IMR-90 (cell line): ENCODE measurements around the gene ERC2. TPM values are rescaled to one million over a fixed set of nuclear protein-coding genes. Genes with fewer than 3 reads are reported as not detected.

Experiments
- ATAC-seq: fragments of 200-7000 bp; cut with Tn5 transposase; 2 replicates; pipeline ENCODE4 v1.9.1; 2020; ENCODE audit warnings: low read depth, mild to moderate bottlenecking, moderate library complexity
- BruUV-seq: library from RNA; stranded (reverse); fragments of 400-500 nt; replicated peaks from 2 replicates; lab custom pipeline; 2021; lab: Mats Ljungman, UMichigan
- CTCF ChIA-PET: fragments of 300-600 bp; formaldehyde crosslinking; extraction: SDS; loops from one replicate; lab custom pipeline; 2021; ENCODE audit warnings: antibody characterized with exemption; lab: Yijun Ruan, JAX
- POLR2A ChIA-PET: fragments of 300-600 bp; sonication (Branson Sonifier 250); formaldehyde crosslinking; loops from one replicate; lab custom pipeline; 2022; ENCODE audit warnings: antibody characterized with exemption; ENCODE audit not compliant: unreplicated experiment; lab: Charles Lee
- DNase-seq: peaks from one replicate; pipeline ENCODE4 v3.0.0; 2013
- H2AFZ ChIP-seq: replicated peaks from 2 replicates; pipeline ENCODE3; 2013; ENCODE audit warnings: low read length, mild to moderate bottlenecking; ENCODE audit not compliant: poor library complexity
- H2AK5ac ChIP-seq: 2 replicates; pipeline ENCODE4 v1.6.1; 2013; ENCODE audit warnings: low read depth, low read length, inconsistent platforms
- H2AK9ac ChIP-seq: replicated peaks from 2 replicates; pipeline ENCODE3; 2013; ENCODE audit warnings: mild to moderate bottlenecking, low read depth, low read length, moderate library complexity; ENCODE audit not compliant: poor library complexity
- H2BK120ac ChIP-seq: 2 replicates; pipeline ENCODE4 v1.6.1; 2013; ENCODE audit warnings: low read depth, low read length, inconsistent platforms
- H2BK15ac ChIP-seq: 3 replicates; pipeline ENCODE4 v1.6.1; 2013; ENCODE audit warnings: low read depth, low read length, inconsistent platforms
- H2BK20ac ChIP-seq: 2 replicates; pipeline ENCODE4 v1.6.1; 2013; ENCODE audit warnings: low read depth, mild to moderate bottlenecking, inconsistent platforms, low read length, moderate library complexity
- H2BK5ac ChIP-seq: 2 replicates; pipeline ENCODE4 v1.6.1; 2013; ENCODE audit warnings: mild to moderate bottlenecking, low read depth, low read length, inconsistent platforms; ENCODE audit not compliant: poor library complexity, severe bottlenecking
- H3K14ac ChIP-seq: replicated peaks from 2 replicates; pipeline ENCODE4 v1.6.1; 2013; ENCODE audit warnings: low read depth, low read length, inconsistent platforms
- H3K18ac ChIP-seq: 2 replicates; pipeline ENCODE4 v1.6.1; 2013; ENCODE audit warnings: low read depth, low read length, control low read depth
- H3K23ac ChIP-seq: 2 replicates; pipeline ENCODE4 v1.6.1; 2013; ENCODE audit warnings: low read depth, low read length, inconsistent platforms
- H3K27ac ChIP-seq: 2 replicates; pipeline ENCODE4 v1.5.1; 2013; ENCODE audit warnings: mild to moderate bottlenecking, control low read depth, low read length; ENCODE audit not compliant: insufficient read depth
- H3K27me3 ChIP-seq: 2 replicates; pipeline ENCODE4 v1.6.1; 2013; ENCODE audit warnings: low read length; ENCODE audit not compliant: control insufficient read depth, insufficient read depth
- H3K36me3 ChIP-seq: 2 replicates; pipeline ENCODE4 v1.6.1; 2013; ENCODE audit warnings: low read length, mixed read lengths; ENCODE audit not compliant: control insufficient read depth, insufficient read depth
- H3K4ac ChIP-seq: 2 replicates; pipeline ENCODE4 v1.6.1; 2013; ENCODE audit warnings: low read depth, low read length, inconsistent platforms
- H3K4me1 ChIP-seq: 2 replicates; pipeline ENCODE4 v1.6.1; 2013; ENCODE audit warnings: low read length, mixed read lengths; ENCODE audit not compliant: control insufficient read depth, insufficient read depth
- H3K4me2 ChIP-seq: 2 replicates; pipeline ENCODE4 v1.6.1; 2013; ENCODE audit warnings: low read depth, mild to moderate bottlenecking, control low read depth, low read length, moderate library complexity
- H3K4me3 ChIP-seq: 2 replicates; pipeline ENCODE4 v1.5.1; 2013; ENCODE audit warnings: low read depth, mild to moderate bottlenecking, control low read depth, low read length, moderate library complexity; ENCODE audit not compliant: insufficient read depth
- H3K56ac ChIP-seq: 2 replicates; pipeline ENCODE4 v1.6.1; 2013; ENCODE audit warnings: low read length, inconsistent platforms; ENCODE audit not compliant: insufficient read depth; ENCODE audit errors: extremely low read depth
- H3K79me1 ChIP-seq, 2 experiments: 2 replicates each; pipeline ENCODE4 v1.6.1; 2013; ENCODE audit warnings: low read length in 2 of 2, inconsistent platforms in 1 of 2, low read depth in 1 of 2
- H3K9ac ChIP-seq: 2 replicates; pipeline ENCODE4 v1.6.1; 2013; ENCODE audit warnings: low read depth, low read length, control low read depth
- H3K9me1 ChIP-seq: 2 replicates; pipeline ENCODE4 v1.6.1; 2013; ENCODE audit warnings: low read length, inconsistent platforms; ENCODE audit not compliant: insufficient read depth
- H3K9me3 ChIP-seq: 2 replicates; pipeline ENCODE4 v1.6.1; 2013; ENCODE audit warnings: low read length; ENCODE audit not compliant: control insufficient read depth, insufficient read depth
- H4K20me1 ChIP-seq: 2 replicates; pipeline ENCODE4 v1.6.1; 2013; ENCODE audit warnings: low read length, inconsistent platforms; ENCODE audit not compliant: insufficient read depth
- H4K5ac ChIP-seq: 2 replicates; pipeline ENCODE4 v1.6.1; 2013; ENCODE audit warnings: mild to moderate bottlenecking, low read depth, low read length, control low read depth
- H4K8ac ChIP-seq, 2 experiments: 2 replicates each; pipeline ENCODE4 v1.6.1; 2013; ENCODE audit warnings: low read depth in 2 of 2, low read length in 2 of 2, control low read depth in 1 of 2, inconsistent platforms in 1 of 2
- H4K91ac ChIP-seq: 2 replicates; pipeline ENCODE4 v1.6.1; 2013; ENCODE audit warnings: low read depth, low read length, inconsistent platforms; ENCODE audit not compliant: insufficient read depth
- ELK1 ChIP-seq: fragments of 150-350 bp; IDR thresholded peaks from 2 replicates; pipeline ENCODE4 v1.6.1; 2016; ENCODE audit warnings: low read depth, mild to moderate bottlenecking, low read length, moderate library complexity, borderline replicate concordance
- FOS ChIP-seq: fragments of 150-350 bp; IDR thresholded peaks from 2 replicates; pipeline ENCODE4 v1.6.1; 2016; ENCODE audit warnings: low read depth, low read length
- MAFK ChIP-seq: IDR thresholded peaks from 2 replicates; pipeline ENCODE4 v1.6.1; 2012; ENCODE audit warnings: low read depth, low read length, improper control_type of control experiment
- MAZ ChIP-seq: IDR thresholded peaks from 2 replicates; pipeline ENCODE4 v1.6.1; 2012; ENCODE audit warnings: low read depth, mild to moderate bottlenecking, low read length, improper control_type of control experiment, moderate library complexity, borderline replicate concordance
- RFX5 ChIP-seq: IDR thresholded peaks from 2 replicates; pipeline ENCODE4 v1.8.0; 2012; ENCODE audit warnings: low read depth, mild to moderate bottlenecking, low read length, moderate library complexity
- WGBS, 2 experiments: methylation state at CpG; one replicate each; pipeline versions ENCODE4 v1.1.5 to v1.1.7; 2013; ENCODE audit warnings: missing lambda C conversion rate in 2 of 2; ENCODE audit not compliant: insufficient read length in 1 of 2; ENCODE audit errors: extremely low coverage in 2 of 2; 5-methylcytosine and 5-hydroxymethylcytosine counted together
- dilution Hi-C: fragments of 300-500 bp; cut with HindIII; formaldehyde crosslinking; loops from one replicate; pipeline ENCODE4 v1.14.3; 2018; ENCODE audit warnings: low sequenced_read_pairs; ENCODE audit not compliant: unreplicated experiment
- in situ Hi-C: fragments of 300-500 bp; cut with MboI; formaldehyde crosslinking; loops from 3 replicates; pipeline ENCODE4 v1.14.3; 2019; ENCODE audit warnings: low sequenced_read_pairs, inconsistent platforms, mixed read lengths
- intact Hi-C: fragments of 100-400 bp; cut with micrococcal nuclease; formaldehyde crosslinking; loops from 2 replicates; pipeline ENCODE4 v1.10.0; 2022
- polyA plus RNA-seq, 3 experiments: library from polyadenylated mRNA; depleted of rRNA; stranded (reverse); fragments of >200 nt; gene quantifications; 2 replicates each; pipeline ENCODE4 v1.2.3, GENCODE V29; 2012; ENCODE audit warnings: low replicate concordance in 1 of 3
- total RNA-seq: library from RNA; depleted of rRNA; stranded (reverse); fragments of >200 nt; gene quantifications from 2 replicates; pipeline ENCODE4 v1.2.3, GENCODE V29; 2012

ERC2 gene
- total and polyA plus RNA-seq, 2 of the 4 experiments (the other 2 are of a cell fraction) = 0.17 to 0.18 TPM

- no peak overlapping the region for H2AK5ac ChIP-seq
- H4K91ac ChIP-seq = no peak overlapping the region
- 0% methylated on average over 1 of the region's 3 CpGs; no CpG with 5 or more reads in 1 of the 2 experiments for WGBS, 2 experiments
- H3K23ac ChIP-seq = no peak overlapping the region
- CTCF ChIA-PET = interaction anchor here (0.8 to 1.2 kb wide), 3 partner anchors 15 to 22 kb away, joined by 3 read pairs; no protein-coding TSS in a partner anchor
- H4K5ac ChIP-seq = no peak overlapping the region
- H3K79me1 ChIP-seq = no peaks in the 10 kb centered on the region
- no peaks in the 10 kb centered on the region for H3K9me1 ChIP-seq
- TF ChIP-seq RFX5 = no peak
- TF ChIP-seq MAFK = no peak
- no peak for TF ChIP-seq ELK1
- no peak for TF ChIP-seq MAZ
- no peak for TF ChIP-seq FOS
- no peak overlapping the region for H2BK5ac ChIP-seq
- BruUV-seq = no TSS peak
- H2BK120ac ChIP-seq = no peak overlapping the region
- no peaks in the 10 kb centered on the region for H4K20me1 ChIP-seq
- peaks cover 6% of the 10 kb centered on the region; the same call in 1 of the 2 replicates for H3K27me3 ChIP-seq
- H3K4me1 ChIP-seq = peaks cover 4% of the 10 kb centered on the region; the same call in 1 of the 2 replicates
- H2BK20ac ChIP-seq = no peak overlapping the region
- dilution Hi-C loops (no loop called here), in situ Hi-C loops (loop anchor here (10.0 kb wide), 4 partner anchors 561 to 1301 kb away; no protein-coding TSS in a partner anchor), intact Hi-C loops (loop anchor here (2.0 kb wide), 1 partner anchor 15 kb away; no protein-coding TSS in a partner anchor)
- H3K4me2 ChIP-seq = peak overlapping the region; percentile 26; the same call in 1 of the 2 replicates
- peak overlapping the region; percentile 33; the same call in 1 of the 3 replicates for H2BK15ac ChIP-seq
- H2AK9ac ChIP-seq = no peak overlapping the region
- no peak overlapping the region for H3K4me3 ChIP-seq
- no peak overlapping the region for H4K8ac ChIP-seq
- 0 out of 2 replicates have a peak overlapping the region, but pooled peaks have one; percentile 24 for H3K14ac ChIP-seq
- no peak overlapping the region for H3K9ac ChIP-seq
- H3K4ac ChIP-seq = no peak overlapping the region
- no peak overlapping the region for H3K27ac ChIP-seq
- POLR2A ChIA-PET = no interaction called here
- H2AFZ ChIP-seq = no peak overlapping the region
- H3K9me3 ChIP-seq = no peaks in the 10 kb centered on the region
- H3K56ac ChIP-seq = no peak overlapping the region
- peak overlapping the region; percentile 60; the same call in 1 of the 2 replicates for H3K18ac ChIP-seq
- ATAC-seq (peak; percentile 56), DNase-seq (peak; percentile 21)
- no peaks in the 10 kb centered on the region for H3K36me3 ChIP-seq
Measured at GRCh38 chr3:55725681-55726500, 742.4 kb downstream of the ERC2 start.
